ENCODE measurements around the gene PDZRN3. TPM values are rescaled to one million over a fixed set of nuclear protein-coding genes. Genes with fewer than 3 reads are reported as not detected.

The PDZRN3 gene
- total RNA-seq, 1 donor from 2014 or later, result not detected

DNA sequence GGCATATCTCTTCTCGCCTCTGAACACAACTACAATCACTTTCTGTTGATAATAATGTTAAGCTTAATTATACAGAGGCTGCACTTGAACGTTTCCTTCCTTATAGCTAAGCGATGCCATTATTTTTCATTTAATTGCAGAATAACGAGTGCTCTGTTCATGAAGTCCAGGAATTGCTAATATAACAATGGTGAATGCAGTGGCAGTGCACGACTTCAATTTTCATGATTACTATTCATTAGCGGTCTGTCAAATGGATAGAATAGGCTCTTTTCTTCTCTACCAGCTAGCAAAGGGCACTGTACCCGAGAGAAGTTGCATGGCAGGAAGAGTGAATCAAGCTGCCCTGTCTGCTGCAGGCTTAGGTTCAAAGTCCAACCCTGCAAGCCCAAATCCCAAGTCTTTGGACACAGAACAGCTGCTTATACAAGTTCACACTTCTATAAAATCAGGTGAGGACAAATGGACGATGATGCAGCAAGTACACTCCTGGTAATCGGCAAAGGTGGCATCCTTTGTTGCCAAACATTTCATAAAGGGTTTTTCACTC lies 75.6 kb downstream of the PDZRN3 start:
- Mint-ChIP-seq H3K9me3 (no peaks in the 10 kb centered on the region), H3K27ac (no peak overlapping the region), H3K4me3 (no peak overlapping the region), H3K36me3 (ENCODE audit: low read depth) (no peaks in the 10 kb centered on the region), H3K27me3 (no peaks in the 10 kb centered on the region), H3K4me1 (no peaks in the 10 kb centered on the region)
- no peak for DNase-seq
- intact Hi-C loops (cut with micrococcal nuclease), result no loop called here

DNA sequence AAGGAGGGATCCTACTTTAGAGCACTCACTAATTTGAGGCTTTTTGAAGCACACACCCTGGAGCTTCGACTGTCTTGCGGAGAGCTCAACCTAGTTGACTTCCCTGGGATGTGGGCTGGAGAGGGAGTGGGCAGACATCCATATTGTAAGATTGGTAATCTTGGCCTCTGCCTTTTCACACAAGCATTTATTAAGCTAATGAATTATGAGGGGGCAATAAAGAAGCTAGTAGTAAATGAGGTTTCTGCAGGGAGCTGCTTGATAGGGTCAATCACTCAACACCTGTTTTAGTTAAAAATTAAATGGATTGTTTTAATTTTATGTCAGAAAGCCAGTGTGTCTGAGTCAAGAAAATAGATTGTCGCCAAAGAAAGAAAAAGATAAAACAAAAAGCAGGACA lies 76.3 kb downstream of the PDZRN3 start:
- no peaks in the 10 kb centered on the region for H3K27me3 Mint-ChIP-seq
- H3K4me3 Mint-ChIP-seq, result no peak overlapping the region
- no peaks in the 10 kb centered on the region for H3K9me3 Mint-ChIP-seq
- H3K27ac Mint-ChIP-seq, result no peak overlapping the region
- no peaks in the 10 kb centered on the region for H3K4me1 Mint-ChIP-seq
- H3K36me3 Mint-ChIP-seq (ENCODE audit: low read depth), result no peaks in the 10 kb centered on the region
- intact Hi-C loops (cut with micrococcal nuclease), result no loop called here
- DNase-seq, result no peak

DNA sequence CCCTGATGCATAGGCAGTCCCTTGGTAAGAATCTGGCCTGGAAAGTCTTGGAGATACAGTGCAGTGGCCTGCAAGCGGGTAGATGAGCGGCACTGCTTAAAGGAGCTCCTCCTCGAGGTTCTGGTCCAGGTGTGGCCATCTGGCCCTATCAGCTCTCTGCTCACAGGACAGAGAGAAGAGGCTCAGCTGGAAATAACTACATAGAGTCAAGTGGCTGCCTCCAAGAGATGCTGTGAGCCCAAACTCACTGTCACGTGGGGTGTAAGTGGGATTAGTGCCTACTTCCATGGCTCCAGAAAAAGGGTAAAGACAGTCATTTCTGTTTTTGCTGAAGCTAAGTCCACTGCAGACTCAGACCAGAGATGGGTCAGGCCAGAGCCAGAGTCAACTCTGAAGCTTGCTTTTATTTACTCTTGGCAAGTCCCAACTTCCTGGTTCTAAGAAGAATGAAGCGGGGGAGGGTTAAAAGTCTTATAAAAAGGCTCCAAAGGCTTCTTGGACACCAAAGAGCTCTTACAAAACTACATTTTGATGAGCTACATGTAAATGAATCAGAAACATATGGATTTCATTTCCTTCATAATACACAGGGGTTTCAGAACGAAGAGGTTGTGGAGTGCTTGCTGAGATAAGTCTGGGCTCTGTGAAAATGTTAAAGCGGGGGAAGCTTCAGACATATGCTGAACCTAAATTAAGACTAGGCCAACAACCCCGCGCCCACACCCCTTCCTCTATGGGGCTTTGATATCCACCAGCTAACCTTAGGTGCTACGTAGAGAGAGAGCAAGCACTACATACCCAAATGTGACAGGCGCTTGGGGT lies 77.1 kb downstream of the PDZRN3 start:
- Mint-ChIP-seq H3K27me3 (no peaks in the 10 kb centered on the region), H3K36me3 (ENCODE audit: low read depth) (no peaks in the 10 kb centered on the region), H3K4me1 (no peaks in the 10 kb centered on the region), H3K27ac (no peak overlapping the region), H3K9me3 (no peaks in the 10 kb centered on the region), H3K4me3 (no peak overlapping the region)
- no peak for DNase-seq
- intact Hi-C loops (cut with micrococcal nuclease), result no loop called here

DNA sequence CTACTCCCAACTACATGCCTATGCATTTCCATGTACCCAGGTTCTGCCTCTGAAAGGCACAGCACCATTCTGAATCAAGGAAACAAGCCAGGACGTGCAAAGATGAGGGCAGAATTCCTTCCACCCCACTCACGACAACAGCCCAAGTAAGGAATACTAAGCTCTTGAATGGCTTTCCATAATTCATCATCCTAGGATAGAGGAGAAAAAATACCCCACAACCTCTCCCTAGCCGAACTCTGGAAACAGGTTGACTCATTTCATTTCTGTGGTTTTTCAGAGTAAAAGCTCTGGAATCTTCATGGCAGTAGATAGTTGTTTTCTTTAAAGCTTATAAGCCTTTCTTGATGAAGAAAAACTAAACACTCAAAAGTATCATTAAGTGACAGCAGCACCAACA lies 77.8 kb downstream of the PDZRN3 start:
- Mint-ChIP-seq H3K4me1 (no peaks in the 10 kb centered on the region), H3K9me3 (no peaks in the 10 kb centered on the region), H3K36me3 (ENCODE audit: low read depth) (no peaks in the 10 kb centered on the region), H3K4me3 (no peak overlapping the region), H3K27me3 (no peaks in the 10 kb centered on the region), H3K27ac (no peak overlapping the region)
- intact Hi-C loops (cut with micrococcal nuclease), result no loop called here
- DNase-seq, result no peak

DNA sequence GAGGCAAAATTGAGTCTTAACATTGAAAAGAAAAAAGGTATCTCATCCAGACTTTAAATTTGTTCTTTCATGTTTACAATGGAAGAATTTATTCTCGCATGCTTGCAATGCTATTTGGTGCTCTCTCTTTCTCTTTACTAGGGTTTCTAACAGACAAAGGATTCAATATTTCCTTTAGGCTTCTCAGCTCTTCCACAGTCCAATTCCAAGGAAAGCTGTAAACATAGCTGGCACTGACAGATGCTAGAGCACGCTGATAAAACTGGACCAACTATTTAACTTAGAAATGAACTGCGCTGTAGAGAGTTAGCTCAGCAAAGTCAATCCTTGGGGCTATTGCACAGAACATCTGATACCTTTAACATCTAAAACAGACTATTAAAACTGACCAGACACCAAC lies 81.3 kb downstream of the PDZRN3 start:
- intact Hi-C loops (cut with micrococcal nuclease), result no loop called here
- H3K9me3 Mint-ChIP-seq, result no peaks in the 10 kb centered on the region

DNA sequence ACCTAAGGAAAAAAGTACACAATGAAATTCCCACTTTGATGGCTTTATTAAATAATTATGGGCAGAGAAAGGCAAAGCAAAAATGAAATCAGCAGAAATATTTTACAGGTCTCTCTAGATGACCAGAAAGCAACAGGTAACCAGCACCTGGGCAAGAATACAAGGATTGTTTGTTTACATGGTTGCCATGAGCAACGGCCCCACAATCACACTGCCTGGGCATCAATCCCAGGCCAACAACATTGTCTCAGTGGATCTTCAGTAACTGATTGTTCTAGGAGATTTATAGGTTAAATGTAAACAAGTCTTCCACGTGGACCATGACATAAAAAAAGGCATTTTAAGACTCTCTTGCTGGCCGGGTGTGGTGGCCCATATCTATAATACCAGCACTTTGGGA lies 82.6 kb downstream of the PDZRN3 start:
- Mint-ChIP-seq H3K36me3 (ENCODE audit: low read depth) (no peaks in the 10 kb centered on the region), H3K9me3 (no peaks in the 10 kb centered on the region), H3K27me3 (no peaks in the 10 kb centered on the region), H3K4me1 (no peaks in the 10 kb centered on the region), H3K4me3 (no peak overlapping the region), H3K27ac (no peak overlapping the region)
- no peak for DNase-seq
- intact Hi-C loops (cut with micrococcal nuclease), result no loop called here

More for the DNA sequence above, 81.3 kb downstream of the PDZRN3 start:
- H3K27me3 Mint-ChIP-seq, result no peaks in the 10 kb centered on the region
- no peak overlapping the region for H3K27ac Mint-ChIP-seq
- no peaks in the 10 kb centered on the region for H3K4me1 Mint-ChIP-seq
- H3K4me3 Mint-ChIP-seq, result no peak overlapping the region
- no peaks in the 10 kb centered on the region for H3K36me3 Mint-ChIP-seq (ENCODE audit: low read depth)
- no peak for DNase-seq

DNA sequence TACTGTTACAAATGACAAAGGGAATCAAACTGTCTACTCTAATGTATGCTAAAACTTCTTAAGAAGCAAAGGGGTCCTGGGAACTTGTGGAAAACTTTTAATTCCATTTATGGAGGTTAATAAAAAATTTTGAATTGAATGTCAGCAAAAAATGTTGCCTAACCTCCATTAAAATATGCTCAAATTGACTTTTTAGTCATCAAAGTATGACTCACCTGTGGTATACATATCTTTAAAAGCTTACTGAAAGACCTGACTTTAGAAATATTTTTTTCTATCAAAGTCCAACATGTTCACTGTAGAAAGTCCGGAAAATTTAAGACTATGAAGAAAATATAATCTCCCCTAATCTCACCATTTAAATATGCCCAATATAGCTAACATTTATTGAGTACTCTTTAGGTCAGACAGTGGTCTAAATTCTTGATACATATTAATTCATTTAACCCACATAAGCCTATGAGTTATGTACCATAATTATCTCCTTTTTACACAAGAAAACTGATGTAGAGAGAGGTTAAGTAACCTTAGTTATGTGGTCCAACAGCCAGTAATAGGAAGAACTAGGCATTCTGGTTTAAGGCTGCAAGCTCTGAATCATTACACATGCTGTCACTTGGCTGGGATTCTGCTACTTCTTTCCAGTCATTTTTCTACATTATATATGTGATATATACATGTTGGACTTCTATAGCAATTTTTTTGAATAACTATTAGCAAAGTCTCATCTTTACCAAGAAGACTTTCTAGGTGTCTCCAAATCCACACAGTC lies 83.6 kb downstream of the PDZRN3 start:
- intact Hi-C loops (cut with micrococcal nuclease), result no loop called here
- Mint-ChIP-seq H3K27me3 (no peaks in the 10 kb centered on the region), H3K27ac (no peak overlapping the region), H3K4me3 (no peak overlapping the region), H3K36me3 (ENCODE audit: low read depth) (no peaks in the 10 kb centered on the region), H3K4me1 (no peaks in the 10 kb centered on the region), H3K9me3 (no peaks in the 10 kb centered on the region)
- DNase-seq, result no peak

DNA sequence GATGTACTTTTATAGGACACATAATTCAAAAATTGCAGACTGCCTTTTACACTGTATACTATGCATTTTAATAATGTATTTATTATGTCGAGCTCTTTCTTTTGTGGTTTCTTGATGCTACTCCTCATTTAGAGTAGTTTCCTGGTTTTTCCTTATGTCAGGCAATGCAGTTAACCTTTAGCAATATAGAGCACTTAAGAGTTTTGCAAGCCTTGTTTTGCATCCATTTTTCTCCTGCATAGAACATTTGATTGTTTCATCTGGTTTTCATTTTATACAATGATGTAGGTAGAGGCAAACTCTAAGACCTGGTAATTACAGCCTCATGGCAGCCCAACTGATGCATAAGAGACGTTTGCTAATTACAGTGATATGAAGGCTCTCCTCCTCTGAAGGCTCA lies 86.3 kb downstream of the PDZRN3 start:
- Mint-ChIP-seq H3K27me3 (no peaks in the 10 kb centered on the region), H3K27ac (no peak overlapping the region), H3K4me1 (no peaks in the 10 kb centered on the region), H3K4me3 (no peak overlapping the region), H3K36me3 (ENCODE audit: low read depth) (no peaks in the 10 kb centered on the region), H3K9me3 (no peaks in the 10 kb centered on the region)
- no peak for DNase-seq
- intact Hi-C loops (cut with micrococcal nuclease), result no loop called here

DNA sequence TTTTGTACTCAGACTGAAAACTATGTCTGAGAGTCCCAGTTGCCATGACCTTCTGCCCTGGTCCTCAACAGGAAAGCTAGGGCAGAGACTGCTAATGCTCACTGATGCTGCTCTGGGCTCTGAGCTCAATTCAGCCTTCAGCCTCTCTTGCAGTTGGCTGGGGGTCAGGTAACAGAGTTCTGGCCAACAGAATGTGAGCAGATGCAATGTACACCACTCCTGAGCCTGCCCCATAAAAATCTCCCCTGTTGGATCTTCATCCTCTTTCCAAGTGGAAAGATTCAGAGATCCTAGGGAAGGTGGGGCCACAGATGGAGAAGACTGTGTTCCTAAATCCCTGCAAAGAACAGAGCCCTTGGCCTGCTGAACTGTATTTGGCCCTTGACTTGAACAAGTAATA lies 87.8 kb downstream of the PDZRN3 start:
- no peaks in the 10 kb centered on the region for H3K9me3 Mint-ChIP-seq

DNA sequence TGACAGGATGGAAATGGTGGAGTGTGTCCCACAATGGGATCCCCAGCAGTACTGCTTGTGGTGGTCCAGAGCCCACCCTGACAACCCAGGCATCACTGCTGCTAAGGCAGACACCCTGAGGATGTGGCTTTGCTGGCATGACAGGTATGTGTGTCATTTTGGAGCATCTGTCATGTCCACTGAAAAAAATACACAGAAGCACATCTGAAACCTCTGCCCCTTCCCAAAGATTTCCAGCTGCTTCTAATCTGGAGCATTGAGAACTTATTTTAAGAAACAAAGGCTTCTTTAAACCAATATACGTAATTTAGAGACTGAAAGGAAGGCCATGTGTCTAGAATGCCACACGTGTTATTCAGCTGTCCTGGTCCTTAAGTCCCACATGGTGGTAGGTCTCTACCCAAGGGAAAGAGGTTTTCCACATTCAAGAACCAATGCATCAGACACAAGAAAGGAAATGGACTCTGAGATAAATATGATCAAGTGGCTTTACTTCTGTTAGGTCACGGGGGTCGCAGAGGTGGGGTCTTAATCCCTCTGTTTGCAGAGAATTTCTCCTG lies 88.3 kb downstream of the PDZRN3 start:
- no peak overlapping the region for H3K4me3 Mint-ChIP-seq
- H3K4me1 Mint-ChIP-seq, result no peaks in the 10 kb centered on the region
- no peaks in the 10 kb centered on the region for H3K36me3 Mint-ChIP-seq (ENCODE audit: low read depth)
- H3K27ac Mint-ChIP-seq, result no peak overlapping the region
- no peaks in the 10 kb centered on the region for H3K9me3 Mint-ChIP-seq
- intact Hi-C loops (cut with micrococcal nuclease), result no loop called here
- no peaks in the 10 kb centered on the region for H3K27me3 Mint-ChIP-seq
- DNase-seq, result no peak

More for the DNA sequence above, 87.8 kb downstream of the PDZRN3 start:
- intact Hi-C loops (cut with micrococcal nuclease), result no loop called here
- H3K4me1 Mint-ChIP-seq, result no peaks in the 10 kb centered on the region
- H3K4me3 Mint-ChIP-seq, result no peak overlapping the region
- H3K27me3 Mint-ChIP-seq, result no peaks in the 10 kb centered on the region
- DNase-seq, result no peak
- H3K27ac Mint-ChIP-seq, result no peak overlapping the region
- no peaks in the 10 kb centered on the region for H3K36me3 Mint-ChIP-seq (ENCODE audit: low read depth)

DNA sequence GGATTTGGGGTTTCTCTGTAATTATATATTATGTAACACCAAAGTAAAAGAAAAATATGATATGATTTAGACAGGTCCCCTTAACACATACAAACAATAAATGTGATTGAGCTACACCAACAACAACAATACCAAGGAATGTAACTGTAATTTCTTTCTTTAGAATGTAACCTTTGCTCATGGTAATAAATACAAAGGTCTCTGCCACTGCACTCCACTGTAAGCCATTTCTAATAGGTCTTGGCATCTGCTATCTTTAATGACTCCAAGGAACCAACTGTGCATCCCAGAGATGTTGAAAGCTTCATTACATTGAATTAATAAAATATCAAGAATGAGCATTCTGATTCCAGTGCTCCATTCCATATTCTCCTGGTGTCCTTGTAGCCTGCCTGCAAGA lies 88.8 kb downstream of the PDZRN3 start:
- Mint-ChIP-seq H3K9me3 (no peaks in the 10 kb centered on the region), H3K4me1 (no peaks in the 10 kb centered on the region), H3K4me3 (no peak overlapping the region), H3K27ac (no peak overlapping the region), H3K27me3 (no peaks in the 10 kb centered on the region), H3K36me3 (ENCODE audit: low read depth) (no peaks in the 10 kb centered on the region)
- DNase-seq, result no peak
- intact Hi-C loops (cut with micrococcal nuclease), result no loop called here

DNA sequence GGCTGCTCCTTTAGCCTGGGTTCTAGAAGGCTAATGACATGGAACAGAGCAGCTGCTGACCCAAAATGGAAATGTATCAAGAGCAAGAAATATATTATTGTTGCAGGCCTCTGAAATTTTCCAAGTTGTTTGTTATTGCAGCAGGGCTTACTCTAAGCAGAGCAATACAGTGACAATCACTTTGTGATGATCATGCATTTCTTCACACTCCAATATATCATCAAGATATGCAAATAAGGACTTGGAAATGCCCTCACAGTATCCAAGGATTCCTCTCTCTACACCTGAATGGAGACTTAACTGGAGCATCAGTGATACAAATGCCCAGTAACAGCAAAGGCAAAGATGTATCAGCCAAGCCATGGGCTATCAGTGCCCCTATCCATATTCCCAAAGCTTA lies 89.6 kb downstream of the PDZRN3 start:
- Mint-ChIP-seq H3K27ac (no peak overlapping the region), H3K4me1 (no peaks in the 10 kb centered on the region), H3K36me3 (ENCODE audit: low read depth) (no peaks in the 10 kb centered on the region), H3K9me3 (no peaks in the 10 kb centered on the region), H3K4me3 (no peak overlapping the region), H3K27me3 (no peaks in the 10 kb centered on the region)
- no peak for DNase-seq
- intact Hi-C loops (cut with micrococcal nuclease), result no loop called here

DNA sequence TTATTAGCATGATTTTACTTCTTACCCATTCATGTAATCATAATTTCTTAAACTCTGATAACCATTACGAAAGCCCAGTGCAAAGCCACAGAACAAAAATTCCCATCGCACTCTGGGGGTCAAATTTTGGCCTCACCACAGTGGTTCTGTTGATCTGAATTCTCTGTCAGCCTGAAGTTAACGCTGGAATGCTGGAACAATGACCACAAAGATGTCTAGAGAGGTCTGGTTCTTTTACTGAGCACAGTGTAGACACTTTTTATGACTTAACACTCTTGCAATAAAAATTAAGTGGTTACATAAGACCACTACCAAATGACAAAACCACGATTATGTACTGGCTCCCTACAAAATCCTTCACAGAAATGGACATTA lies 94.7 kb downstream of the PDZRN3 start:
- Mint-ChIP-seq H3K36me3 (ENCODE audit: low read depth) (no peaks in the 10 kb centered on the region), H3K4me1 (no peaks in the 10 kb centered on the region), H3K27me3 (no peaks in the 10 kb centered on the region), H3K4me3 (no peak overlapping the region), H3K27ac (no peak overlapping the region), H3K9me3 (no peaks in the 10 kb centered on the region)
- intact Hi-C loops (cut with micrococcal nuclease), result no loop called here
- no peak for DNase-seq

DNA sequence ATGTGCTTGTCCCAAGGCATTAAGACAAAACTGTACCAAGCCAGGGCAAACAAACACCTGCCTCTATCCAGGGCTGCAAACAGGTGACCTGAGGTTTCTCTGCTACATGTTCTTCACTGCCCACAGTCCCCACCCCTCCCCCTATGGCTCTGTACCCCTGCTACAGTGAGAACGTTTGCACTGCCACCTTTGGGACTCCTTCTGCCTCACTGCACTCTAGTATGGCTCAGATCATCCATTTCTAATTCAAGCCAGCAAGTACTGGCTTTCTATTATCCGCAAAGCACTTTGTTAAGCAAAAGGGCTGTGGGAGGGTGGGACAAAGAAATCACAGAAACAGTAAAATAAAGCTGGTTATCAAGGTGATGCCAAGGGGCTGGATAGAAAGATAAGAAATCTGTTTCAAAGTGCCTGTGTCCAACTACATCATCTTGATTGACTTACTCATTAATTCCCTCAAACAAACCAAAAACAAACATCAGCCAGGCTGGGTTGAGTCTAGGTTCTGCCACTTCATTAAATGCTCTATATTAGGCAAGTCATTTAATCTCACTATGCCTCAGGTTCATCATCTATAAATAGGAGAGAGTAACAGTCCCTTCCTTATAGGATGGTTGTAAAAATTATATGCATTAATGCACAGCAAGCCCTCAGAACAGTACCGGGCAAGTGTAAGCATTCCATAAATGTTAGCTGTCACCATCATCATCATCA lies 95.3 kb downstream of the PDZRN3 start:
- intact Hi-C loops (cut with micrococcal nuclease), result no loop called here
- H3K36me3 Mint-ChIP-seq (ENCODE audit: low read depth), result no peaks in the 10 kb centered on the region
- no peak overlapping the region for H3K27ac Mint-ChIP-seq
- H3K9me3 Mint-ChIP-seq, result no peaks in the 10 kb centered on the region
- no peak for DNase-seq
- no peaks in the 10 kb centered on the region for H3K4me1 Mint-ChIP-seq
- H3K27me3 Mint-ChIP-seq, result no peaks in the 10 kb centered on the region
- H3K4me3 Mint-ChIP-seq, result no peak overlapping the region
